ENCODE measurements around the gene MCTP1.

DNA sequence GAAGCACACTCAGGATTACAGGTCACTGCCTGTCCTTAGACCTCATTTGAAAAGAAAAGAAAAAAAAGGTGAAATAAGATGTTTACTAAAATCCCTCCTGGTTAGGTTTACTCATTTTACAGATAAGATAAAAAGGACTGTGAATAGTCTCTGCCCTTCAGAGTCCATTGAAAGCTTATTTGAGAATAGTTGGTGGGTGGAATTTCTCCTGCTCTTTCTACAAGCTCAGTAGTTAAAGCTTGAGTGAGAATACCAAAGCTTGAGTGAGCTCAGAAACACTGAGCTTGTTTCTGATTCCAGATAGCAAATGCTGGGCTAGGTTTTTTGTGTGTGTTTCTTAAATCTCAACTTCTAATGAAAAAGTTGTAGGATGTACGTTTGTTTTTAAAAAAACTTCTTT lies 559.8 kb downstream of the MCTP1 start:
- TF ChIP-seq, protein P1, sequence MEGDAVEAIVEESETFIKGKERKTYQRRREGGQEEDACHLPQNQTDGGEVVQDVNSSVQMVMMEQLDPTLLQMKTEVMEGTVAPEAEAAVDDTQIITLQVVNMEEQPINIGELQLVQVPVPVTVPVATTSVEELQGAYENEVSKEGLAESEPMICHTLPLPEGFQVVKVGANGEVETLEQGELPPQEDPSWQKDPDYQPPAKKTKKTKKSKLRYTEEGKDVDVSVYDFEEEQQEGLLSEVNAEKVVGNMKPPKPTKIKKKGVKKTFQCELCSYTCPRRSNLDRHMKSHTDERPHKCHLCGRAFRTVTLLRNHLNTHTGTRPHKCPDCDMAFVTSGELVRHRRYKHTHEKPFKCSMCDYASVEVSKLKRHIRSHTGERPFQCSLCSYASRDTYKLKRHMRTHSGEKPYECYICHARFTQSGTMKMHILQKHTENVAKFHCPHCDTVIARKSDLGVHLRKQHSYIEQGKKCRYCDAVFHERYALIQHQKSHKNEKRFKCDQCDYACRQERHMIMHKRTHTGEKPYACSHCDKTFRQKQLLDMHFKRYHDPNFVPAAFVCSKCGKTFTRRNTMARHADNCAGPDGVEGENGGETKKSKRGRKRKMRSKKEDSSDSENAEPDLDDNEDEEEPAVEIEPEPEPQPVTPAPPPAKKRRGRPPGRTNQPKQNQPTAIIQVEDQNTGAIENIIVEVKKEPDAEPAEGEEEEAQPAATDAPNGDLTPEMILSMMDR (IDR thresholded peaks at IDR 0.05): no peak
- TF ChIP-seq POLR2AphosphoS5 (IDR thresholded peaks at IDR 0.05) (no peak), POLR2A (IDR thresholded peaks at IDR 0.05) (no peak)

All from transverse colon (tissue), 4 donors.